ENCODE data around the gene SAMD11. TPM values are rescaled to one million over a fixed set of nuclear protein-coding genes. Genes with fewer than 3 reads are reported as not detected.
A peak's percentile ranks its signal among the peaks of the same experiment; 100 is the strongest.

SAMD11 gene
- total and polyA plus RNA-seq, 10 of the 15 experiments (the other 5 are each of a cell fraction or from before 2014, with no cell fraction given) = 0.04 to 0.31 (median 0.19) TPM; not detected in 6

DNA sequence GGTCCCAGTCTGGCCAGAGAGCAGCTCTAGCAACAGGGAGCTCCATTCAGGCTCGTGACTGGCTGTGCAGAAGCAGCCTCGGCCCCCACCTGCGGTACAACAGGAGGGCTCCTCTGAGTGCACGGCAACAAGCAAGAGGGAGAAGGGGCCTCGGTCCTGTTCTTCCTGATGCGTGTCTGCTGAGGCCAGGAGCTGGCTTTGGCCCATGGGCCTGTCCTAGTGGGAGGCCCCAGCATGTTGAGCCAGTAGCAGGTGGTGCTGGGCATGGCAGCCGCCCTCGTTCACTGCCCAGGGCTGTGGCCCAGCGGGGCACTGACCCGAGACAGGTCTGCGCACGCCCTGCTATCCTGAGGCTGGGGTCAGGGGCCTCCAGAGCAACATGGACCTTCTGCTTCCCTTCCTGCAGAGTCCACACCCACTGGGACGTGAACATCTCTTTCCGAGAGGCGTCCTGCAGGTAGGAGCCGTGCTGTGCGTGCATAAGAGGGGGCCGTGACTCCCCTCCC is 7.0 kb downstream of the SAMD11 start (continued):
- TF ChIP-seq USF2 (IDR thresholded peaks at IDR 0.05; ENCODE audit: borderline replicate concordance, low read depth, low read length) (no peak), EED (IDR thresholded peaks at IDR 0.05; ENCODE audit: low read depth) (no peak), PAX5 (IDR thresholded peaks at IDR 0.05; ENCODE audit: borderline replicate concordance, low read depth, low read length) (no peak), ESRRA (IDR thresholded peaks at IDR 0.05; ENCODE audit: low read length) (no peak)
- TF ChIP-seq, protein P1, sequence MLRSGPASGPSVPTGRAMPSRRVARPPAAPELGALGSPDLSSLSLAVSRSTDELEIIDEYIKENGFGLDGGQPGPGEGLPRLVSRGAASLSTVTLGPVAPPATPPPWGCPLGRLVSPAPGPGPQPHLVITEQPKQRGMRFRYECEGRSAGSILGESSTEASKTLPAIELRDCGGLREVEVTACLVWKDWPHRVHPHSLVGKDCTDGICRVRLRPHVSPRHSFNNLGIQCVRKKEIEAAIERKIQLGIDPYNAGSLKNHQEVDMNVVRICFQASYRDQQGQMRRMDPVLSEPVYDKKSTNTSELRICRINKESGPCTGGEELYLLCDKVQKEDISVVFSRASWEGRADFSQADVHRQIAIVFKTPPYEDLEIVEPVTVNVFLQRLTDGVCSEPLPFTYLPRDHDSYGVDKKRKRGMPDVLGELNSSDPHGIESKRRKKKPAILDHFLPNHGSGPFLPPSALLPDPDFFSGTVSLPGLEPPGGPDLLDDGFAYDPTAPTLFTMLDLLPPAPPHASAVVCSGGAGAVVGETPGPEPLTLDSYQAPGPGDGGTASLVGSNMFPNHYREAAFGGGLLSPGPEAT (IDR thresholded peaks at IDR 0.05; ENCODE audit: low read depth) = no peak

DNA sequence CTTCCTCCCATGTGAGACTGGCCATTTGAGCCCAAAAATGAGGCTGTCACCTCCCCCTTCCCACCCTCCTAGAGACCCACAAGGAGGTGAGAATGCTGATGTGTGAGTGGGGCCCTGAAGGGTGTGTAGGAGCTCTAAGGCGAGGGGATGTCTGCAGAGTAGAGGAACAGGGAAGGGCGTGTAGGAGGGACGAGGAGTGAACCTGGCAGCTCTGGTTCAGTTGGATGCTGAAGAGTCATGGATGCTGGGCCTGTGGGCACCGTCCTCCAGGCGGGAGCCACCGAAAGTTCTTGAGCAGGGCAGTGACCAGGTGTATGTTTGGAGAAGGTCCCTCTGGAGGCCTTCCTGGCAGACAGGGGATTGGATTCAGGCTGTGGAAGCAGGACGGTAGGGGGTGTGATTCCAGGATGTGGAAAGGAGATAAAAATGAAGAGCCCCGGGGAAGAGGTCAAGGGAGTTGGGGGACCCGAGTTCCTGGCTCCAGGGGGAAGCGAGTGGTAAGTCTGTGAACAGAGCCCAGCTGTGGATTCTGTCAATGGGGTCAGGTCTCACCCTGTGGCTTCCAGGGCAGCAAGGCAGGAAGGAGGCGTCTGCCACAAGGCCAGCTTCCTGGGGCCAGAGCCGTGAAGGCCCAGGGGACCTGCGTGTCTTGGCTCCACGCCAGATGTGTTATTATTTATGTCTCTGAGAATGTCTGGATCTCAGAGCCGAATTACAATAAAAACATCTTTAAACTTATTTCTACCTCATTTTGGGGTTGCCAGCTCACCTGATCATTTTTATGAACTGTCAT is 7.9 kb downstream of the SAMD11 start:
- in situ Hi-C loops (cut with MboI) = loop anchor here (10.0 kb wide), 1 partner anchor 57 kb away; no protein-coding TSS in a partner anchor

More for the DNA sequence above, 7.9 kb downstream of the SAMD11 start:
- H3K9me3 ChIP-seq (replicated peaks; ENCODE audit: control insufficient read depth, insufficient read depth, low read length) = no peaks in the 10 kb centered on the region
- ChIA-PET CTCF (no interaction called here), POLR2A (interaction anchor here (0.6 kb wide), 1 partner anchor 492 kb away, joined by 5 read pairs; no protein-coding TSS in a partner anchor), RAD21 (ENCODE audit: unreplicated experiment) (no interaction called here), SMC1A (ENCODE audit: uncharacterized antibody, unreplicated experiment) (no interaction called here)
- ATAC-seq (peak; percentile 47), FAIRE-seq (no peak), DNase-seq (ENCODE audit: low read depth, low spot score) (no peak)
- no peak overlapping the region for H2AFZ ChIP-seq (ENCODE audit: control insufficient read depth, low read depth, low read length)
- H3K9ac ChIP-seq (ENCODE audit: control insufficient read depth, insufficient read depth, low read length) = no peak overlapping the region
- no peaks in the 10 kb centered on the region for H3K79me2 ChIP-seq (ENCODE audit: control insufficient read depth, insufficient read depth, low read length)
- H4K20me1 ChIP-seq (ENCODE audit: control insufficient read depth, insufficient read depth) = no peaks in the 10 kb centered on the region
- no peak overlapping the region for H3K4me3 ChIP-seq
- no peak overlapping the region for H3K27ac ChIP-seq (ENCODE audit: control insufficient read depth, insufficient read depth)
- no TSS peak for BruUV-seq (replicated peaks)
- intact Hi-C loops (cut with micrococcal nuclease; ENCODE audit: unreplicated experiment) = no loop called here
- WGBS (ENCODE audit: insufficient coverage, insufficient replicate concordance, low lambda C conversion rate, missing lambda C conversion rate) = under 1% methylated on average over 15 of the region's 15 CpGs
- H3K4me1 ChIP-seq (ENCODE audit: control insufficient read depth, insufficient read depth, low read length) = no peaks in the 10 kb centered on the region
- peaks cover under 1 to 5% of the 10 kb centered on the region in 2 experiments; a peak in 3 of 4 replicates for H3K27me3 ChIP-seq (replicated peaks in 1 of 2; ENCODE audit: control insufficient read depth in 2 of 2, insufficient read depth in 2 of 2, low read length in 1 of 2)
- no peaks in the 10 kb centered on the region for H3K36me3 ChIP-seq (ENCODE audit: control insufficient read depth in 2 of 2, insufficient read depth in 2 of 2, low read length in 1 of 2)
- TF ChIP-seq EGR1 (IDR thresholded peaks at IDR 0.05; ENCODE audit: borderline replicate concordance in 1 of 2, low read depth in 2 of 2, low read length in 2 of 2) (no peak), CHD1 (IDR thresholded peaks at IDR 0.05; ENCODE audit: low read depth, low read length) (no peak), SIX5 (IDR thresholded peaks at IDR 0.05; ENCODE audit: low read depth, low read length, severe bottlenecking) (no peak), CBFB (IDR thresholded peaks at IDR 0.05; ENCODE audit: low read depth) (no peak)
- TF ChIP-seq, protein P2, sequence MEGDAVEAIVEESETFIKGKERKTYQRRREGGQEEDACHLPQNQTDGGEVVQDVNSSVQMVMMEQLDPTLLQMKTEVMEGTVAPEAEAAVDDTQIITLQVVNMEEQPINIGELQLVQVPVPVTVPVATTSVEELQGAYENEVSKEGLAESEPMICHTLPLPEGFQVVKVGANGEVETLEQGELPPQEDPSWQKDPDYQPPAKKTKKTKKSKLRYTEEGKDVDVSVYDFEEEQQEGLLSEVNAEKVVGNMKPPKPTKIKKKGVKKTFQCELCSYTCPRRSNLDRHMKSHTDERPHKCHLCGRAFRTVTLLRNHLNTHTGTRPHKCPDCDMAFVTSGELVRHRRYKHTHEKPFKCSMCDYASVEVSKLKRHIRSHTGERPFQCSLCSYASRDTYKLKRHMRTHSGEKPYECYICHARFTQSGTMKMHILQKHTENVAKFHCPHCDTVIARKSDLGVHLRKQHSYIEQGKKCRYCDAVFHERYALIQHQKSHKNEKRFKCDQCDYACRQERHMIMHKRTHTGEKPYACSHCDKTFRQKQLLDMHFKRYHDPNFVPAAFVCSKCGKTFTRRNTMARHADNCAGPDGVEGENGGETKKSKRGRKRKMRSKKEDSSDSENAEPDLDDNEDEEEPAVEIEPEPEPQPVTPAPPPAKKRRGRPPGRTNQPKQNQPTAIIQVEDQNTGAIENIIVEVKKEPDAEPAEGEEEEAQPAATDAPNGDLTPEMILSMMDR (IDR thresholded peaks at IDR 0.05 in 2 of 3, conservative IDR thresholded peaks at IDR 0.05 in 1 of 3; ENCODE audit: control insufficient read depth in 2 of 3, extremely low read depth in 1 of 3, insufficient read depth in 1 of 3, low read depth in 3 of 3, low read length in 3 of 3) = no peak
- H3K4me2 ChIP-seq (ENCODE audit: control insufficient read depth, insufficient read depth) = no peak overlapping the region
